OCI-LY3 (cell line): ENCODE measurements around the gene FGF16.
"Not testable (repeated sequence)": the region's sequence is repeated elsewhere in the genome, so short reads cannot be mapped to it uniquely, and the experiment has no call there.

Source experiments
- CTCF ChIP-seq: fragments of 200-600, 300-600 bp; sonication (generic); IDR thresholded peaks from 2 replicates; pipeline ENCODE4 v1.5.1; 2014; ENCODE audit warnings: antibody characterized with exemption, low read length, low read depth
- EZH2phosphoT487 ChIP-seq: fragments of 200-600 bp; shearing (Covaris generic); IDR thresholded peaks from 2 replicates; pipeline ENCODE4 v1.6.1; 2018; ENCODE audit warnings: antibody characterized with exemption, mixed run types, low read depth

DNA sequence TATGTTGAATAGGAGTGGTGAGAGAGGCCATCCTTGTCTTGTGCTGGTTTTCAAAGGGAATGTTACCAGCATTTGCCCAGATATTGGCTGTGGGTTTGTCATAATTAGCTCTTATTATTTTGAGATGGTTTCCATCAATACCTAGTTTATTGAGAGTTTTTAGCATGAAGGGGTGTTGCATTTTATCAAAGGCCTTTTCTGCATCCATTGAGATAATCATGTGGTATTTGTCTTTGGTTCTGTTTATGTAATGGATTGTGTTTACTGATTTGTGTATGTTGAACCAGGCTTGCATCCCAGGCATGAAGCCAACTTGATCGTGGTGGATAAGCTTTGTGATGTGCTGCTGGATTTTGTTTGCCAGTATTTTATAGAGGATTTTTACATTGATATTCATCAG is 39.4 kb upstream of the FGF16 start:
- TF ChIP-seq CTCF, EZH2phosphoT487: not testable (repeated sequence)
